Activated CD8-positive, alpha-beta memory T cell treated with anti-CD3 and anti-CD28 coated beads for 4 hours (primary cell): ENCODE data around the gene CYB5RL.
"Not testable (repeated sequence)": the region's sequence is repeated elsewhere in the genome, so short reads cannot be mapped to it uniquely, and the experiment has no call there.

Experiments used
- DNase-seq, 2 donors: peaks; one replicate each; pipeline ENCODE4 v3.0.0-alpha.2; 2020; ENCODE audit warnings: low read depth in 2 of 2

The CYB5RL gene

DNA sequence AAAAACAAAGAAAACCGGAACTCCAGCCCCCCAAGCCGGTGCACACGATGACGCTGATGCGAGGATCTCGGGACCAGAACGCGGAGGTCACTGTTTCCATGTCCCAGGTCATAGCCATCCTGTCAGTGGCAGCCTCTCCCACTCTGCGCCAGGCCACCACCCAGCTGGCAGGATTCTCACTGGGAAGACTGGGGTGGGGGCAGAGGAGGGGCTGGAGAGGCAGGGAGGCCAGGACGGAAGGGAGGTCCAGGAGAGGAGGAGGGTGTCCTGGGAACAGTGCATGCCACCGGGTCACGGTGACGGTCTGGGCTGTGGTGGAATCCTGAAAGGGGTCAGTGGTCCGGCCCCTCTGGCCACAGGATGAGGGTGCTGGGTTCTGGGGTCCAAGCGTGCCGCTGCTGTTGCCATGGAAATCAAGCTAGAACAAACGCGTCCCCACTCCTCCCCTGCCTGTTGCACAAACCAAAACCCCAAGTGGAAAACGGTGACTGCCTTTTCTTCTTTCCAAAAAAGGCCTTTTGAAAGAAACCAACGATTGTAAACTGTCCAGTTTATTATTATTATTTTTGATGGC is 26.2 kb upstream of the CYB5RL start:
- no peak for DNase-seq

GRCh38 chr1:54225378-54225777 is 25.5 kb upstream of the CYB5RL start:
- no peak for DNase-seq

GRCh38 chr1:54224233-54224632 is 24.4 kb upstream of the CYB5RL start:
- DNase-seq: no peak

GRCh38 chr1:54223441-54224202 is 23.8 kb upstream of the CYB5RL start:
- DNase-seq: no peak

GRCh38 chr1:54222711-54223110 is 22.9 kb upstream of the CYB5RL start:
- DNase-seq: no peak

DNA sequence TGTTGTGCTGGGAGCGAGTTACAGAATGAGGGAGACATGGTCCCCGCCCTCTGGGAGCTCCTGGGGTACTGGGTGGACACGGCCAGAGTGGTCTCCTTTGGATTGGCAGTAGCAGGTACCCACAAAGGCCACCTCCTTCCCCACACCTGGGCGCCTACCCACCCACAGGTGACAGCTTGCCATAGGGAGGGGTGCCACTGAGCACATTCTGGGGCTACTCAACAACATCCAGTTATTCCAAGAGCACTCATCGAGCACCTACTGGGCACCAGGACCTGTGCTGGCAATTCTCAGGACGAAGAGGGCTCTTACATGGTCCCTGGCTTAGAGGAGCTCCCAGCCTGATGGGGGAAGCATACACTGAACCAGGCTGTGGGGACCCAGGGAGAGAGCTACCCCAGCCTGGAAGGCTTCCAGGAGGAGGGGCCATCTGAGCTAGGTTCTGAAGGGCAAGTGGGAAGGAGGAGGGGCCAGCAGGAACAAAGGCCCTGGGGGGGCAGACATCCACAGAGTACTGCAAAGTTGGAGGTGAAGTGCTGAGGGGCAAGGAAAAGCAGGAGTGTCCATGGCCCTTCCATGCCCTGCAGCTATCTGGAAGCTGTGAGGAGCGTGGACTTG is 22.1 kb upstream of the CYB5RL start:
- no peak for DNase-seq

DNA sequence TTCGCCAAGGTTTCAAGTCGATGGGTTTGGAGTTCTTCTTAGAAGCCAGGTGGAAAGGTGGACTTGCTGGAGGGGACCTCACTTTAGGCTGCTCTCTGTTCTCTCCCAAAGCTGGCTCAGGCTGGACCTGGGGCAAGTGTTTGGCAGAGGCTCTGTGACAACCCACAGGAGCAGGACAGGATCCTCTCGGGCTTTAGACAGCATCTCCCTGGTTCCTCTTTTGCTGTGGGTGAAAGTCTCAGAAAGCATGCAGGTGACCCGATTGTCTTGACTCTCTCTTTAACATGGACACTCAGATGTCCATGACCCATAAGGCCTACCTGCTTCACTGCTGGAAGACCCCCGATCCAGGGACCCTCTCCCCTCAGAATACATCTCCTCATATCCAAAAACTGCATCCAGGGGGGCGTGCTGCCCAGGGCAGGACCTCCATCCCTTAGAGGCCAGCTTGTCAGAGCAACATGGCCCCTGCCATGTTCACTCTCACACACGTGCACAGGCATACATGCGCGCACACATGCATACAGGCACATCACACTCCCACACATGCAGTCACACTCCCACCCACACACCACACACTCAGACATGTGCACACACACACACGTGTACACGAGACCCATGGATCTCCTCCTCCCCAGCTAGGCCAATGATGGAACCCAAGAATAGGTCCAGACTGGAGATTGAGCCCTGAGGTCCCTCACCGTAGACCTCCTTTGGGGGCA is 21.4 kb upstream of the CYB5RL start:
- no peak for DNase-seq

- no peak for DNase-seq
Measured at GRCh38 chr1:54220004-54220811, 20.4 kb upstream of the CYB5RL start.

DNA sequence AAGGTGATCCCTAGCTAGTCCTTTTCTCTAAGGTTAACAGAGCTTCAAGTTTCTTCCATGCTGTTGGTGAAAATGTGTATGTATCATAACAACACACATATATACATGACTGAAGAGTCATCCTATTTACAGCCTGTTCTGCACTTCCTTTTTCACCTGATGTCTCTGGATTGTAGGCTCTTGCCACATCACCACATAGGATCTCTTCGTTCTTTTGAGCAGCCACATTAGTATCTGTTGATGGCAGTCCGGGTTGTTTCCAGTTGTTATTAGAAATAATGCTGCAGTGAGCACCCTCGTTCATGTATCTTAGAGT is 19.8 kb upstream of the CYB5RL start:
- DNase-seq: no peak

DNA sequence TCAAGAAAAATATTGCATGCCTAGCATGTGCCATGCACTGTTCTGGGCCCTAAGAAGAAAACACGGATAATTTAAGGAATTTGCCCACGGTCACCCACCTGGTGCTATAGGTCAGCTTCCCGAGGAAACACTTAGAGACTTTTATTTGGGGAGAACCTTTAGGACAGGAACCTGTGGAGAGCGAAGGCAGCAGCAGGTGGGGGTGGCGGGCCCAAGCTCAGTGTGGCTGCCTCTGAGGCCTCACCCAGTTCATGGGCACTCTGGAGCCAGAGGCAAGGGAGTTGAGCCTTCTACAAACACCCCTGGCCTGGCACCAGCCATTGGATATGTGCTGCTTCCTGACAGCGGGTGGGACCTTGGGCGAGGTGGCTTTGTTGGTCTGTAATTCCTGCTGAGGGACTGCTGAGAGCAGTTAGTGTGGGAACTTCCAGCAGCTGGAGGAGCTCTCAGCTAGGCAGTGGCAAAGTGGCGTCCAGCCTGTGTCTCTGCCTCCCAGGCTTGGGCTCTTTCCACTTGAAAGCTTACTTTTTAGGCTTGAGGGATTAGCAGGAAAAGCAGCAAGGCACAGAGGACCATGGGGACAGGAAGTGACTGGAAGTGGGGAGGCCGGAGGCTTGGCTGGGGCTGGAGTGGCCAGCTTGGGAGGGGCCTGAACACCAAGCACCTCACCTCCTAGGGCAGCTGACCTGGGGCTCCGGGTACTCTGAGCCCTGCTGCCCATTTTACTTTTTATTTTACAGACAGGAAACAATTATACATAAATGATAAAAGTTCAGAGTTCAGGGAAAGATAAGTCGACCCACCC is 19.3 kb upstream of the CYB5RL start:
- no peak for DNase-seq

DNA sequence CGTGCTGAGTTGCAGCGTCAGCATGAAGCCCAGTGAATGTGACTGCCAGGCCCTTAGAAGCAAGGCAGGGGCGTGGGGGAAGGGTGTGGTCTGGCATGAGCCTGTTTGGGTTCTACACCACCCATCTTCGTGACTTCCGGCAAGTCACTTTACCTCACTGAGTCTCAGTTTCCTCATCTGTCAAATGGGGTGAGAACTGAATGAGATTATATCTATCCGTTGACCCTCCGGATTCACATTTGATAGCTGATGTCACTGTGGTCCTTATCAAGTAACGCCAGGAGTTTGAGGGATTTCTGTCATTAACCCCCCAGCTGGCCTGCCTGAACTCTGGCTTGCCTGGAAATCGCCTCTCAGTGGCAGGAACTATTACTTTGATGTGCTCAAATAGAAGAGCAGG is 15.7 kb upstream of the CYB5RL start:
- no peak for DNase-seq

DNA sequence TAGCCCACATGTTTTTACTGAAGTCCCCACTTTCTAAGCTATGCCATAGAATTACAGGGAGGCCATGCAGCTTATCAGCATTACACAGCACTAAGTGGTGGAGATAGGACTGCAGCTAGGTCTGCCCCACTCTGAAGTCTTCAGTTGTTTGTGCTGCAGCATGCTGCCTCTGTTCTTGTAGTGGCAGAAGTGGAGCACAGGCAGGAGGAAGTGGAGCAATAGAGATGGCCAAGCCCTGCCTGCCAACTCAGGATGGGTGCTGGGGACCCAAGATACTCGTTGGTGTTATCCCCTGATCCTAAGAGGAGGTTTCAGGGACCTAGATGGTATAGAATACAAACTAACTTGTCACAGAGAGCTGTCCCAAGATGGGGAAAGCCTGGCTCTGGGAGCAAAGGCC is 13.0 kb upstream of the CYB5RL start:
- no peak for DNase-seq

DNA sequence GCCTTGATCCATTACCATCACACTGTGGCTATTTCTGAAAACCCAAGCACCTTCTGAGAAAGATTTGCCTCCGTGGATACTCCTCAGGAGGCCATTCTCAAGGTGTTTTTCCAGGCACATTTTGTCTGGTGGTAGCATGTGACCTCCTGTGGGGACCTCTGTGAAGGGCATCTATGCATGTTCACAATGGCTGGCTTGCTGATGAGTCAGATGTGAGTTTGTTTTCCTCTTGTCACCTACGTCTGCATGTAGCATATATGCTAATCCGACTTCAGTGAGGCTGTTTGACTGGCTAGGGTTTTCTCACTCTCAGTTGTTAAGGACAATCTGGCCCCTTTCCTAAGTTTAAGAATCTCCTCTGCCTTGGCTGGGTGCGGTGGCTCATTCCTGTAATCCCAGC is 8.1 kb upstream of the CYB5RL start:
- DNase-seq: not testable (repeated sequence)

- DNase-seq: no peak
Measured at GRCh38 chr1:54207287-54207686, 7.5 kb upstream of the CYB5RL start.

- DNase-seq: no peak
Measured at GRCh38 chr1:54204199-54204598, 4.4 kb upstream of the CYB5RL start.

GRCh38 chr1:54200519-54200997 is 728 bp upstream of the CYB5RL start:
- no peak for DNase-seq

GRCh38 chr1:54199151-54199764 is 572 bp downstream of the CYB5RL start:
- no peak for DNase-seq

GRCh38 chr1:54193453-54193852 is 6.4 kb downstream of the CYB5RL start:
- DNase-seq: no peak

- no peak for DNase-seq
Measured at GRCh38 chr1:54191525-54191924, 8.3 kb downstream of the CYB5RL start.

DNA sequence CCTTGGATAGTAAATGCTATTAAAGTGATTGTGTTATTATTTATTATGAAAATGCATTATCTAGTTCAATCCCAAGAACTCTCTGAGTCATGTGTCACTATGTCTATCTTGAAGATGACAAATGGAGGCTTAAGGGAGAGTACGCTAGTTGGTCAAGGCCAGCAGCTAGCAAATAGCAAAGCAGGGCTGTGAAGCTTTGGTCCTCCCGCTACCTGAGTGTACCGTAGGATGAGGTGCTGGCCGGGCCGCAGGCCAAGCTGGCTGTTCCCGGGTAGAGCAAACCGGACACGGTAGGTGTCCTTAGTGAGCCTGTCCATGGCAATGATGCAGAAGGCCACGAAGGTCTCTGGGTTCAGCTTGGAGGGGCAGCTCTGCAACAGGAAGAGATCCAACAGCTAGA is 9.3 kb downstream of the CYB5RL start:
- DNase-seq: no peak

- DNase-seq: no peak
Measured at GRCh38 chr1:54188291-54188690, 11.5 kb downstream of the CYB5RL start.
